GM21526 (cell line): Measurements from ENCODE around the gene ALK.

Experiments
- ATAC-seq: cut with Tn5 transposase; IDR thresholded peaks from one replicate; pipeline ENCODE4 v1.9.1; 2021; ENCODE audit warnings: moderate library complexity; ENCODE audit not compliant: unreplicated experiment, low FRiP score

The ALK gene

DNA sequence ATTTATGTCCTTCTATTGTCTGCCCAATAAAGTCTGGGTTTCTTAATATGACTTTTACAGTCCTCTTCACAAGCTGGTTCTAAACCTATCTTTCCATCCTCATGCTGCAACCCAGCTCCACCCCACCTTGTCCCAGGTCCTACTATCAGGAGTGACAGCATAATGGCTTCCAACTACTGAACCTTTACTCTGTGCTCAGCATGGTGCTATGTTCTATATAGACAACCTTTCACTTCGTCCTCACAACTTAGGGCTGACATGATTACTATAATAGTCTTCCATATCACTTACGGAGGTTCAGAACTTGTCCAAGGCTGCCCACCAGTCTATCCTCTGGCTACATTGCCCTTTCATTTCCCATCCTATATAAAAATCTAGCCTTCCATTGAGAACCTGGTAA is 256.8 kb downstream of the ALK start:
- ATAC-seq = no peak

DNA sequence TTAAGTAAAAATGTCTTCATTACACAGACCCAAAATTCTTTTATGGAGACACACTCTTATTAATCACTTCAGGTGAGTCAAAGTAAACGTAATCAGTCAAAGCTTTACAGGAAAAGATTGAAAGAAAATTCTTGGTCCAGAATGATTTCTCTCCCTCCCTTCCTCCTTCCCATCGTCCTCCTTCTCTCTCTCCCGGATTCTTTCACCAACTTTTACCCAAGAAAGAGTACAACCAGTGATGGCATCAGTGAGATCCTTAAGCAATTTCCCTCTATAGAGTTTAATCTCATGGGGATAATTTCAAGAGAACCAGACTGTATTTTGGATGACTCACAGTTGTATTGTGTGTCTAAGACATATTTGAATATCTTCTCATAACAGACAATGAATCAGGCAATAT is 258.1 kb downstream of the ALK start:
- ATAC-seq = no peak

DNA sequence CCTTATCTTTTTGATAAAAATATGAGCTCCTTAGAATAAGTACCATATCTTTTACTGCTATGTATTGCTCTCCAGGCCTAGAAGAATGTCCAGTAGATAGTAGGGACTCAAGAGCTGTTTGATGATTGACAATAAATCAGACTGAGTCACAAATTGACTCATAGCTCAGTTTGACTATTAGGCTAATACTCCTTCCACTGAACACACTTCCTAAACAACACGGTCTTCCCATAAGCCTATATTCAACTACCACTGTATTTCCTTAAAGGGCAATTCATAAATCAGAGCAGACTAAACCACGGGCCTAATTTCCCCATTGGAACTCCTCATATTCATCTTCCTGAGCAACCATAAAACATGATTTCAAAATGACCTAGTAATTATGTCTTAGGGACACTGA is 258.5 kb downstream of the ALK start:
- no peak for ATAC-seq

DNA sequence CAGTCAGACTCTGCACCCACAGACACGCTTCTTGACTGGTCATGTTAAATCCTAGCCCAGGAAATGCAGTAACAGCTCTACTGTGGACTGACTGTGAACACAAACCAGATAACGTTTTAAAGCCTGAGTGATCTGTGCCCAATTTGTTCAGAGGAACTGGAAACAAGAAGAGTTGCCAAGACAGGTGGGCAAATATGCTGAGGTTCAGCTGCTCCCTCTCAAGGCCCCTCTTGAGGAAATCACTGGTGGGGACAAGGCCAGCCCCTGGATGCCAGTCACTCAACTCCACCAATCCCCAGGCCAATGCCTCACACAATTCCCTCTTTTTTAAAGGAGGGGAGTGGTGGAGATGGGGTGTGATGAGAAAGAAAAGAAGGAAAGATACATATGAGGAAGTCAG is 261.2 kb downstream of the ALK start:
- ATAC-seq = no peak

DNA sequence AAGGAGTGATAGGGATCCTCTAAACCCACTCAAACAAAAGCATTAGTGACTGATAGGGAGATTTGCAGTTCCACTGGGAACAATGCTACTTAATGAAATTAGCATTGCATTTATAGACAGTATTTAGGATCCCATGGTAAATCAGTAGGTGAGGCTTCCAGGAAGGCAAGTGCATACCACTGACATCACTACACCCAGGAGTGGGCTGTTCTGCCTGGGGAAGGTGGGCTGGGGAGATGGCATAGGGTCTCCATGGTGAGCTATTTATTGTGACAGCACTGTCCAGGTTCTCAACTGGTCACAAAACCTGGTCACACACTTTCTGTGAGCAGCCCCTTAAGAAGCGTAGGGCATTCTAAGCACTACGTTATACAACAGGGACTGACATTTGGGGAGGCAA is 262.2 kb downstream of the ALK start:
- ATAC-seq = no peak

DNA sequence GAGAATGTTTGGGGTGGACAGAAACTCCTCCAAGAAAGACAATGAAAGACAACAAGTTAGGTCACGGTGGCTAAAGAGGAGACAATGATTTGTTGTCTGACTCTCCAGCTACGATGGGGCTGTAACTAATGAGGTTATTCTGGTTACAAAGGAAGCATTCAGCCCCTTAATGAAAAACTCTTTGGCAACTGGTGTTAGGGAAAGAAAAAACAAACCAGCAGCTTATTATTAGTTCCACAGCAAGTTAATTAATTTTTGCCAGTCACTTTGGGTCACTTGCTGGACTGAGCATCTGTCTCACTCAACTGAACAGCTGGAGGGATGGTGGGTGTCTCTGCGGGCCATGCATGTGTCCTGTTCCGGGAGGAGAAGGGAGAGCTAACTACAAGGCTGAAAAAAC is 263.7 kb downstream of the ALK start:
- no peak for ATAC-seq

DNA sequence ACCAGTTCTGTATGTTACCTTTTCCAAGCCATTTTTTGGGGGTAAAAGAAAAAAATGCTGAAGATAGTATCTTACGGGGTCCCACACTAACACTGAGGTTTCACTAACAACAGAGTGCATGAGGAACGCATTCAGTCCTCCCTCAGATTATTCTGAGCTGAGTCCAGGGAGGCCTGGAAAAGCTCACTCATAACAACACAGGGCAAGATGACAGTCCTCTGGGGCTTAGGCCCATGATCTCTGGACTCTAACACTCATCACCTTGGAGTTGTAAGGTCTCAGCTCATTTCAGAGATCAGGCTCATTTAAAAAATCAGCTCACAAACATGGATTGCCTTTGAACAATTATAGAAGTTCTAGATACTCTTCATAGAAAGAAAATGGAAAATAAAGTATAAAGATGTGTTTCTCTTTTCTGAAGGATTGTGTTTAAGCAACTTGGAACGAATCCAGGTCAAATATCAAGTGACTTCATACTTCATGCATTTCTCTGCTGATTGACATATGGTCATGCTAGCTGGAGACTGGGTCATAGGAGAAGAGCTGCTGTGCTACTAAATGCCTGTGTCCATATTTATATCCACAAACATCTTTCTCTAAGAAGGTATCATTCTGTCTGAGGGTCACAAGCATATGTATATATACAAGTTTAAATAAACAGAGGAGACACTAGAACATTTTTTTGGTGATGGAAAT is 265.8 kb downstream of the ALK start:
- no peak for ATAC-seq

DNA sequence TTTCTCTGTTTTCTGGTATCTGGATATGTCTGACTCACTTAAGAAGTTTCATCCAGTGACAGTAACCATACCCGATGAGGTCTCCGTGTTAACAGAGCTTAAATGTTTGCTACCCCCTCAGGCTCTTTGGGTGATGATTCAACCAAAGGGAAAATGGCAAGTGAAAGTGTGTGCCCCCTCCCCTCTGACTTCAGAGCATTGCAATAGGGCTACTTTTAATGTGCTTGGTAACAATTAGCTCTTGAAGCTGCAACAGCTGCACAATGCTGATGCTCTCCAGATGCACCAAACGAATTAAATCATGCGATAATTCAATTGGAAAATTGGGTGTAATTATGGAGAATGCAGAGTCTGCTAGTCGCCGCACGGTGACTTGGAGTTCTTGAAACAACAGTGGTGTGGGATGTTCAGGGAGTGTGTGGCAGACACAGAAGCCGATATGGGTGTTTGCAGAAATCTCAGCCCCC is 270.7 kb downstream of the ALK start:
- no peak for ATAC-seq

DNA sequence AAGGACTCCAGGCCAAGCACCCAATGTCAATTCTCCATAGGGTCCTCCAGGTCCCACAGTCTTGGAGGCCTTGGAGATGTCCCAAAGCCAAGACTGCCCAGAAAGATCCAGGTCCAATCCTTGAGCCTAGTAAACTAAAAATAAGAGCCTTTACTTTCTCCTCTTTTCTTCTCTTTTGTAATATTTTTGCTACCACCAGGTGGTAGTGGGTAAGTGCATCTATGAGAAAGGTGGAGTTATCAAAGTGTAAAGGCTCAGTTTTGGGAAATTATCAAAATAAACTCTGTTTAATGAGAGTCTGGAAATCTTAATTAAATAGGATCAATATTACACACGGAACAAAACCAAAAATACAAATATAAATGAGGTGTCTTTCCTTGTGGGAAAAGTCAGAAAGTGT is 276.4 kb downstream of the ALK start:
- ATAC-seq = no peak

DNA sequence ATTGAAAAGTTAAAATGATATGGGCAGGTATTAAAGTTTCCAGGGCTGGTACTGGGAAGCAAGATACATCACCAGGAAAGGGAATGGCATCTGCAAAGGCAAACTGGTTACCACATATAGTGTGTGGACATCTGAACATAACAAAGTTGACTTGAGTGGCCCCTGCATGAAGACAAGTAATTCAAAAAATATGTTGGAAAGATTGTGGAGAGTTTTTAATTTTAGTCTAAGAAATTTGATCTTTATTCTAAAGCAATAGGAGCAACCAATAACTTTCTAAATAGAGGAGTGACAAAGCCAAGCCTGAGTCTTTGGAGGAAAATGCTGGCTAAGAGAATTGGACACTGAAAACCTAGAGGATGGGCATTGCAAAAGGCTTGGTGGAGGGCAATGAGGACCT is 278.2 kb downstream of the ALK start:
- no peak for ATAC-seq

DNA sequence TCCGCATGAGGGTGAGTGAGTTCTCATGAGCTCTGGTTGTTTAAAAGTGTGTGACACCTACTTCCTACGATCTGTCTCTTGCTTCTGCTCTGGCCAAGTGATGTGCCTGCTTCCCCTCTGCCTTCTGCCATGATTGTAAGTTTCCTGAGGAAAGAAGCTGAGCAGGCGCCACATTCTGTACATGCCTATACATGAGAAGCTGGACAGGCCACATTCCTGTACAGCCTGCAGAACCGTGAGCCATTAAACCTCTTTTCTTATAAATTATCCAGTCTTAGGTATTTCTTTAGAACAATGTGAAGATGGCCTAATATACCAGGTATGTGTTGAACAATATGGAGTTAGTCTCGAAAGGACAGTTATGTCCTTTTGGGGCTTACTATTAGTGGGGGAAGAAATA is 281.0 kb downstream of the ALK start:
- ATAC-seq = no peak

DNA sequence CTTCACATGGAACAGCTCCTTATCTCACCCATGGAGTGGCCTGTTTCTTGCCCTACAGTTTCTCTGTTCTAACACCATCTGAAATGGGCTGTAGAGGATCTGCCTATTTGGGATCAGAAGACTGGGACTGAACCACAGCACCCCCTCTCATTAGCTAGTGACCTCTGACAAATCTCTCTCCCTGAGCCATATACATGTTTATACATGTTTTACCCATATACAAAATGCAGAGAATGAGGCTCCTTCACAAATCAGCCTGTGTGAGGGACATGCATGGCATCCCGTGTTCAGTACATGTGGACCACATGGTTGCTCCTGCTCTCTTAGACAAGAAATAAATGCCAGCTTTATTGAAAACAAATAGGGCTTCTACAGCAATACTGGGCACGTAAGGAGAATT is 282.7 kb downstream of the ALK start:
- ATAC-seq = no peak

DNA sequence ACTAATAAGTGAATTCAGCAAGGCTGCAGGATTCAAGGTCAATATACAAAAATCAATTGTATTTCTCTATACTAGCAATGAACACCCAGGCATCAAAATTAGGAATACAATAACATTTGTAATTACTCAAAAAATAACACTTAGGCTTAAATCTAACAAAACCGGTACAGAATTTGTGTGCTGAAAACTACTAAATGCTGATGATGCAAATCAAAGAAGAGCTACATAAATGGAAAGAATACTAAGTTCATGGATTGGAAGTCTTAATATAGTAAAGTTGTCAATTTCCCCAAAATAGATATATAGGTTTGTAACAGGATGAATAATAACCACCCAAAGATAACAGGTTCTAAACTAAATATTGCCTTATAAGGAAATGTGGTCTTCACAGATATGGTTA is 286.5 kb downstream of the ALK start:
- no peak for ATAC-seq

DNA sequence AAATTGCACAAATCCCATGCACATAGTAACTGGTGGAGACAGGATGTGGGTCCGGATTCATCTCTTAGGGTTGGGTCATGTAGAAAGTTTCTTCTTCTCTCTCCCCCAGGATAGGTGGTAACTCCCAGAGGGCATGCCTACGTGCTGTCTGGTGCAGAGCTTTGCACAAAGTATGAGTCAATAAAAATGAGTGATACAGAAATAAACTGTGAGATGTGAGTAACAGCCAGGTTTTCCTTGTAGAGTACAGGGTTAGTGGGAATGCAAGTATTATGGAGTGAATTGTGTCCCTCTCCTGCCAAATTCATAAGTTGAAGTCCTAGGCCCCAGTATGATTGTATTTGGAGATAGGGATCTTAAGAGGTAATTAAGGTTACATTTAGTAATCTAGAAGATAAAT is 289.4 kb downstream of the ALK start:
- ATAC-seq = no peak

DNA sequence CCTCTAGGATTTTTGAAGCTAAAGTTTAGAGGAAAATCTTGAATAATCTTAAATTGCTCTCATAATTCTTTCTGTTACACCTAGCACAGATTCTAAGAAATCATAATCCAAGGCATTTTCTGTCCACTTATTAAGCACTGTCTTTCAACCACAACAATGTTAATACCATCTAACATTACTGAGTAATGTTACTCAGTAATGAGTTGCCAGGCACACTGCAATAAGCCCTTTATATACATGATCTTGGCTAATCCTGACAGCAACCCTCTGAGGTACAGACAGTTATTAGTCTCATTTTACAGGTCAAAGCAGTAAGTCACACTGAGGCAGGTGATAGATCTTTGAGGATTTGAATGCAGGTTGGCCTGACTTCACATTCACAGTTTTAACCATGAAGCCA is 291.9 kb downstream of the ALK start:
- no peak for ATAC-seq

DNA sequence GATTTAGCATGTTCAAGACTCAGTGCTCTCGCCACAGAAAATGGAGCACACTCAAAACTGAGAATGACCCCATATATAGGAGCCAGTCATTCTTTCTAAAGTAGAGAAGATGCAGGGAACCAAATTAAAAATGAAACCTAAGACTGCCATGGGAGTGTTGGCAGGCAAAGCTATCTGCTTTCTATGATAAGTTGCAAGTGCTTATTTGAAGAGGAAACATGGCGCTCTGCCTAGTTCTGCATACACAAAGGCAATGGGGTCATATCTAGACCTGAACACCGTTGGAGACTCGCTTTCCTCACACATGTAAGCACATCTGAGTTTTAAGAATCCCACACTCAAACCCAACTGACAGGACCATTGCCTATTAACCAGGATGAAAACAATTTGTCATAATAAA is 292.5 kb downstream of the ALK start:
- no peak for ATAC-seq

DNA sequence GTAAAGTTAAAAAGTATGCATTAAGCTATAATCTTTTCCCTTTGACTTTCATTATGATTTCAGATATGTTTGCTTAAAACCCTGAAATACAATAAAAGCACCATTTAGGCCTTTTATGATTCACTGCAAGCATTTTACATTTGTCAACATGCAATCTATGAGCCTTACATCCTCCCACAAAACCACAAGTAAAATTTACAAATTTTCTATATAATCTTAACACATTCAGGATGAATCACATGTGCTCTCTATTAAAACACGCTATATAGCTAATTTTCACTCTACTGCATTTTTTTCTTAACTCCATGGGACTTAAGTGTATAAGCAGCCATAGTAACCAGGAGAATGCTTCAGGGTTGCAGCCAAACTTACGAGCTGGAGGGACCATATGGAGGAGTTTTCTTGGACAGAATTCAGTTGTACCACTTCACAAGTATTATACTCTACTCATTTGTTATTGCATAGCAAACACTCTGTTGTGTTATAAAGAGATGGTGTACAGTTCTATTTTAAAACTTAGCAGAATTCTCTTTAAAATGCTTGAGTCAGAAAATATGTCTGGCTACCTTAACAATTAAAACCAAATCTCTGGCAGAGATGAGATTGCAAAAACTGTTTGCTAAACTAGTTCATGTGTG is 293.2 kb downstream of the ALK start:
- no peak for ATAC-seq

DNA sequence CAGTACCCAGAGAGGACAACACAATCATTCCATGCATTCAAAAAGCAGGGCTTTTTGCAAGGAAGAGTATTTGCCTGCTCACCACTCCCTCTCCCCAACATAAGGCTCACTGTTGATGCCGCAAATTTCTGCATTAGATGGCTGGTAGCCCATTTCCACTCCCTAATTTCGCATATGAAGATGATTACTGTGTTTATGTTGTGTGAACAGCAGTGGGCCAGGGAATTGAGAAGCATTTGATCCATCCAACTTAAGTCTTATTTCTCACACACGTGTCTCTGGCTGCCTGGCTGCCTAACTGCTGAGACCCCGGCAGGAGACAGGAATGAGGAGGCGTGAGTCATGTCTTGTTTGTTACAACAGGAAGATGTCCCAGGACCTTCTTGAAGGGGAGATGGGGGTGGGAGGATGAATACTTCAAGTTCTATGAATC is 294.1 kb downstream of the ALK start:
- ATAC-seq = no peak

DNA sequence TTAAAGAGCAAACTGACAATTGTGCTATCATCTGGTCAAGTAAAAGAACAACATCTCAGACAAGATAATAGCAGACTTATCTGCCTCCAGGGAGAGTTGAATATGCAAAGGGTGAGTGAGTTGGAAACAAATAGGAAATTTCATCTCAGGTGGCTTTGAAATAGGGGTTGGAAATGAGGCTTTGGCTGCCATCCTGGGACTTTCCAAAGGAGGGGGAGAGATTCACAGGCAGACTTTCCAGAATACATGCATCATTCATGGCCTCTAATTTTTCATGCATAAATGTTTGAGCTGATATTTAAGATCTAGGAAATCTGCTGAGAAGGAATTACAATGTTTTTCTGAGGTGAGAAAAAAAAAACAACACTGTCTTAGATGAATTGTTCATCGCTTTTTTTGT is 300.5 kb downstream of the ALK start:
- no peak for ATAC-seq

DNA sequence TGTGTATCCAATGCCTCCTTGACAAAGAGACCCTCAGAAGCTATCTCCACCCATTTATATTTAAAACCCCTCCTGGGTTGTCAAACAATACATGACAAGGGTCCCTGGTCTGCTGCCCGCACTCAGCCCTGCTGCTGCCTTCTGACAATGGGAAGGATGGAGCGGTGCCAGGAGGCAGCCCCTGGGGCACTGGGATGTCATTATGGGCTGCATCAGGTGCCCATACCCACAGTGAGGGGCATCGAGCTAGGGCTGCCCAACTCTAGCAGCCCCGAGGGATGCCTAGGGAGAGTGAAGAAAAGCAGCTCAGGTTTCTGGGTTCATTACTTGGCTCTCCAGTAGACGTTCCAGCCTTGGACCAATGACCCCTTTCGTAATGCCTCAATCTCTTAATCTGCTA is 301.7 kb downstream of the ALK start:
- no peak for ATAC-seq

DNA sequence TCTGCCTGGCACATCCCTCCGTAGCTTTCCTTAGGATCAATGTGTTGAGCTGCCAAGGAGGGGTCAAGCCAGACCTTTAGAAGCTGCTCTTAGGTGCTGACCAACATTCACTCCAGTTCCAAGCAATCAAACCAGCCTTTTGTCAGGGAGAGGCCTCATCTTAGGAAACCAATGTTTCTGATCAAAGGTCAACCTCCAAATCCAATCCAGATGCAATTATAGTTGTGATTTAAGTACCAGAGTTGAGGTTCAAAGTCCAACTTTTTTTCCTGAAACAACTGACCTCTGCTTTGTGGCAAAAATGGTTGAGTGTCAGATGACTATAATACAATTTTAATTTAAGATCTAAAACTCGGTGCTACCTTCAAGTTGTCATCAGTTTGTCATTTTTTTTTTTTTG is 303.4 kb downstream of the ALK start:
- no peak for ATAC-seq

DNA sequence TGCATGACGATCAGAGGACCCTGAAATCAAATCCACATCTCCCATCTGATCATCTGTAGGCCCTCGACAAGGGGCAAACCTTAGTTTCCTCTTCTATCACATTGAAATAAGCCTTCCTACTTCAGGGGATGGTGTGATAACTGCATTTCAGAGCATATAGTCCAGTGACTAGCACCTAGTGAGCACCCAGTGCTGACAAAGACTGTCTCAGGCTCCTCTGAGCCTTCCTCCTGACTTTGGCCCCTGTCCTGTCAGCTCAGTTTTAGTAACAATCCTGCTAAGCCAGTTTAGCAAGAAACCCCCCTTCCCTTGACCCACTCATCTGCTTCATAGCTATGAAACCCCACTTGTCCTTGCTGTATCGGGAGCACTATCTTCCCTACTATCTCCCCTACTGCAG is 304.0 kb downstream of the ALK start:
- ATAC-seq = no peak

DNA sequence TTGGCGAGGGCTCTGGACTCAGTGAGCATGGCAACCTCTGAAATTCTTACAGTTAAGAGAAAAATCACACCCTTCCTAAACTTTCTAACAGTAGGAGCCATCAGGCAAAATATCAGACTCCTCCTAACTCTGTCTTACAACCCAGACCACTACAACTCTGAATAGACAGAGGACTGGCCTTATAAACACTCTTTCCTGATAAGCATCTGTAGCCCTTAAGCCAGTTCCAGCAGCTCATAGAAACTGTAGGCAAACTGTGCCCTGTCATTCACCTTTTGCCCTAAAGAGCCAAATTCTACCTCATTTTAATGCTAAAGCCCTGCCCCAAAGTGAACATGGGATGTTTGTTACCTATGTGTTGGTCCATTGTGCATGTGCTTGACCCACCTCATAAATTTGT is 304.8 kb downstream of the ALK start:
- no peak for ATAC-seq
